ENCODE results near the gene PNMT.

DNA sequence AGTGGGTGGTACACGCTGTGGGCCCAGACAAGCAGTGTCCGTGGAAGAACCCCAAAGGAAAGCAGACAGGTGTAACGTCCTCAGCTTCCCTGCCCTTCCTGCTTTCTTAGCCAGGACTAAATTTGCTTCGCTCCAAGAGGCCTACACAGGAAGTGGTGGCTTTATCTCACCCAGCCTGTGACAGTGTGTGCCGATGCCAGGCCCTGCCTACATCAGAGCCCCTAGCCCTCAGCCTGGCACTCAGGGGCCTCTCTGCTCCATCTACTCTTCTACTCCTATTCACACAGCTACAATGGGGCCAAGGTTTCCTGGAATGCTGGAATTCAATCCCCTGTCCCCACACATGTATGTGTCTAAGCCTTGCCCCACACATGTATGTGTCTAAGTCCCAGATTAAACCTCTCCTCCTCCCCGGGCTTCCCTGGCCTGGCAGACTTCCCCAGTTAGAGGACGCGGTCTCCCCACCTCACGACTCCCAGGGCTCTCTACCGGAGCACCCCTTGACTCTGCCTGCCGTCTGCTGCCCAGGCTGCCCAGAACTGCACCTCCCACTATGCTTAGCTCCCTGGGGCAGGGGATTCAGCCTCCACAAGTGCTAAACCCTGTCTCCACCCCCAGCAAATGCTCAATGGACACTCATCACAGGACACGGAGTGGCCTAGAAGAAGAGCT is 11.4 kb downstream of the PNMT start:
- TF ChIP-seq, protein P1, sequence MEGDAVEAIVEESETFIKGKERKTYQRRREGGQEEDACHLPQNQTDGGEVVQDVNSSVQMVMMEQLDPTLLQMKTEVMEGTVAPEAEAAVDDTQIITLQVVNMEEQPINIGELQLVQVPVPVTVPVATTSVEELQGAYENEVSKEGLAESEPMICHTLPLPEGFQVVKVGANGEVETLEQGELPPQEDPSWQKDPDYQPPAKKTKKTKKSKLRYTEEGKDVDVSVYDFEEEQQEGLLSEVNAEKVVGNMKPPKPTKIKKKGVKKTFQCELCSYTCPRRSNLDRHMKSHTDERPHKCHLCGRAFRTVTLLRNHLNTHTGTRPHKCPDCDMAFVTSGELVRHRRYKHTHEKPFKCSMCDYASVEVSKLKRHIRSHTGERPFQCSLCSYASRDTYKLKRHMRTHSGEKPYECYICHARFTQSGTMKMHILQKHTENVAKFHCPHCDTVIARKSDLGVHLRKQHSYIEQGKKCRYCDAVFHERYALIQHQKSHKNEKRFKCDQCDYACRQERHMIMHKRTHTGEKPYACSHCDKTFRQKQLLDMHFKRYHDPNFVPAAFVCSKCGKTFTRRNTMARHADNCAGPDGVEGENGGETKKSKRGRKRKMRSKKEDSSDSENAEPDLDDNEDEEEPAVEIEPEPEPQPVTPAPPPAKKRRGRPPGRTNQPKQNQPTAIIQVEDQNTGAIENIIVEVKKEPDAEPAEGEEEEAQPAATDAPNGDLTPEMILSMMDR (conservative IDR thresholded peaks at IDR 0.05): no peak
- TF ChIP-seq ZFX (IDR thresholded peaks at IDR 0.05): no peak
